GM19099 (cell line): ENCODE results near the gene RPUSD1.

Experiments used
- POLR2A ChIP-seq: IDR thresholded peaks from 3 replicates; pipeline ENCODE4 v1.6.1; 2011; ENCODE audit warnings: low read depth; ENCODE audit not compliant: insufficient read length; ENCODE audit errors: extremely low read depth

Gene RPUSD1

DNA sequence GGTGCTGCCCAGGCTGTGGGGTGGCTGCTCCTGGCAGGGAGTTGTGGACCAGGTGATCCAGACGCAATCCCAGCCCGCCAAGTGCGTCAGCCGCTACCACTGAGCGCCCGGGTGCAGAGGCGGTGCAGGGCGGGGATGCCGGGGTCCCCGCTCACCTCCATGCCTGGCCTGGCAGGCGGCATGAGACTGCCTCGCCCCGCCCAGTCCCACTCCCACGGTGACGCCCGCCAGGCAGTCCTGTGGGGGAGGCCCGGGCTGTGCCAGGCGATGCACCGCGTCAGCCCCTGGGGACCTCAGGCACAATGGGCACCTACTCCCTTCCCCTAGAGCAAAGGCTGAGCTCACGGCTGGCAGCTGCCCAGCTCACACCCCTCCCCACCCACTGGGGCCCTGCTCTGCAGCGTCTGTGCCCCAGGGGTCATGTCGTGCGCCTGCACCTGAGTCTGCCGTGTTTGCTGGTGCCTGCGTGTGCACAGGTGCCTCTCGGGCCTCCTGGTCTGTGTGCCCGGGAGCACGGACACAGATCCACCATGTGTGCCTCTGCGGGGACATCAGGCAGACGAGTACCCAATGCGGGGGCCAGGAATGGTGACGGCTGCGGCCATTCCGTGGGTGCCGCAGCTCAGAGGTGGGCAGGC lies 5.3 kb downstream of the RPUSD1 start:
- no peak for TF ChIP-seq POLR2A

DNA sequence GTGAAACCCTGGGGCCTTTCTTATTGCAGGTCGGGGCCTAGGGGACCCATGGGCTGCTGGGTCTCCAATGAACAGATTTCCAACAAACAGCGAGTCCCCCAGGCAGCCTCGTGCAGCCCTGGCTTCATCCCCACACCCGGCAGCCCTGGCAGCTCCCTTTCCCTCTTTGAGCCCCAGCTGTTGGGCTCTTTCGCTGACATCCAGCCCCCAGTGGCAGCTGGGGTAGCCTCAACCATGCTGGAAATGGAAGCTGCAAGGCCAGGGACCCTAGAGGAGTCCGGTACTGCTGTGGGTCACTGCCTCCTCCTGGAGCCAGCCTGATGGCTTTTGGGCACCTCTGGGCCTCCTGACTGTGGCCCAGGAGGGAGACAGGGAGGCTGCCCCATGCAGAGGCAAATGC lies 5.9 kb downstream of the RPUSD1 start:
- no peak for TF ChIP-seq POLR2A

DNA sequence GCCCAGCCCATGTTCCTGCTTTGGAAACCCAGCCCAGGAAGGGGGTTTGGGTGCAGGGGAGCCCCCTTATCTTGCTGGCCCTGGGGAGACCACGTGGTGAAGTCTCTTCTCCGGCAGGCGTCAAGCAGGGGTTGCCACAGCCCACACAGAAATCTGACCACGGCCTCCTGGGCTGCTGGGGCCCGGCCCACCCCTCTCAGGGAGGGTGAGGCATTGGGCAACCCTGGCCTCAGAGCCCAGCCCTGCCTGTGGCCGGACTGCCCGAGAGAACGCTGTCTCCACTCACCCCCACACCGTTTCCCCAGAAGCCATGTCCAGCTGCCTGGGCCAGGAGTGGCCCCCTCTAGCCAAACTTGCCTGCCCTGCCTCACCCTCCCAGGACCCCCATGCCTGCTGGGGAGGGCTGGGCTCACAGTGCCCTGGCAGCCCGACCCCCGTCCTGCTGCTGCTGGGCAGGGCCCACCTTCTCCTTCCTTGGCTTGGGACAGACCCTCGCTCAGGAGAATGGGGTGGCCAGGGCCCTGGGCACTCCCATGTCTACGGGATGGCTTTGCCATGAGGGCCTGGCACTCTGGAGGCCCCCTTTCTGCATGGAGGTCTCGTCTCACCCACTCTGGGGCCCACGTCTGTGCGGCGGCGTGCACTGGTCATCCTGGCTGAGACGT lies 6.7 kb downstream of the RPUSD1 start:
- TF ChIP-seq POLR2A, result no peak

DNA sequence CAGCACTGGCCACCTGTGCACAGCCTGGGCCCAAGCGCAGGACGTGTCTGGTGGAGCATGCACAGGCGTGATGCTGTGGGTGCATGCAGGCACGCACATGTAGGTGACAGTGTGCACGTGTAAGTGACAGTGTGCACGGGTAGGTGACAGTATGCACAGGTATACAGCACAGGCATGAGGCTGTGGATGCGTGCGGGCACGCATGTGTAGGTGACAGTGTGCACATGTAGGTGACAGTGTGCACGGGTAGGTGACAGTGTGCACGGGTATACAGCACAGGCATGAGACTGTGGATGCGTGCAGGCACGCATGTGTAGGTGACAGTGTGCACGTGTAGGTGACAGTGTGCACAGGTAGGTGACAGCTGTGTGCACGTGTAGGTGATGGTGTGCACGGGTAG lies 7.9 kb downstream of the RPUSD1 start:
- no peak for TF ChIP-seq POLR2A

DNA sequence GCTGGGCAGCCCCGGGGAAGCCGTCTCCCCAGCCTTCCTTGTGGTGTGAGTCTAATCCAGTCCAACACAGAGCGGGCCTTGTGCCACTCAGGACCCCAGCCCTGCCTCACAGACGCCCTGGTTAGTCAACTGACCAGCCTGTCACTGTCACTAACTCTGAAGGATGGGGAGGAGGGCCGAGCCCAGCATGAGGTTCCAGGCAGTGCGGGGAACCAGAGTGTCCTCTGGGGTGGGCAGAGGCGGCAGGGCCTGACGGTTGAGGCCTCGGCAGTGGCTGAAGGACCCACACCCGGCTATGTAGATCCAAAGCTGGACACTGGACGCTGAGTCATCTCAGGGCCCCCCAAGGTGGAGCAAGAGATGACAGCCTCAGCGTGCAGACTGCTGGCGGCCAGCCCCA lies 8.6 kb downstream of the RPUSD1 start:
- no peak for TF ChIP-seq POLR2A

DNA sequence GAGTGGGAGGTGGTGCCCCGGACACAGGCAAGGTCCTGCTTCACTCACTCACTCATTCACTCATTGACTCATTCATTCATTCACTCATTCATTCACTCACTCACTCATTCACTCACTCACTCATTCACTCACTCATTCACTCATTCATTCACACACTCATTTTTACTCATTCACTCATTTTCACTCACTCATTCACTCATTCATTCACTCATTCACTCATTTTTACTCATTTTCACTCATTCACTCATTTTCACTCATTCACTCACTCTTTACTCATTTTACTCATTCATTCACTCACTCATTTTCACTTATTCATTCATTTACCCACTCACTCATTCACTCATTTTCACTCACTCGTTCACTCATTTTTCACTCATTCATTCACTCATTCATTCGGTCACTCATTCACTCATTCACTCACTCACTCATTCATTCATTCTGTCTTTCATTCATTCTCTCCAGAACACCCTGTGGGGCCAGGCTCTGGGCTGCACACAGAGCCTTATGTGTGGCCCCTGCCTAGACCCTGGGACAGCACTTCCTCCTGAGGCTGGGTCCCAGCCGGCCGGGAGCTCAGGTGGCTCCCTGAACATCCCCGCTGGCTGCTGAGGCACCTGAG lies 9.2 kb downstream of the RPUSD1 start:
- no peak for TF ChIP-seq POLR2A

DNA sequence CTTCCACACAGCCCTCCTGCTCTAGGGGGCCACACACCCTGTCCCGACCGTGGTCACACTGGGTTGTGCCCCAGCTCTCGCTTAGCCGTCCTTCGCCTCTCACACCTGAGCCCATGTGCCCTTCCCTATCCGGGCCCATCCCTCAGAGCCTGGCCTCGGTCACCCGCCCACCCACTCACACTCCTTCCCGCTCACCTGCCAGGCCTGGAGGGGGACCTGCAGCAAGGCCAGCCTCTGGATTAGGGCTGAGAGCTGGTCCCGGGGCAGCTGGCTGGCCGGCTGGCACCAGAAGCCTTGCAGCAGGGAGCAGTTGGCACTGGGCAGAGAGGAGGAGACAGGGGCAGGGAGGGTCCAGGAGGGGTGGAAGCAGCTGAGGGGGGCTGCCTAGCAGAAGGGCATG lies 9.7 kb downstream of the RPUSD1 start:
- TF ChIP-seq POLR2A, result no peak

DNA sequence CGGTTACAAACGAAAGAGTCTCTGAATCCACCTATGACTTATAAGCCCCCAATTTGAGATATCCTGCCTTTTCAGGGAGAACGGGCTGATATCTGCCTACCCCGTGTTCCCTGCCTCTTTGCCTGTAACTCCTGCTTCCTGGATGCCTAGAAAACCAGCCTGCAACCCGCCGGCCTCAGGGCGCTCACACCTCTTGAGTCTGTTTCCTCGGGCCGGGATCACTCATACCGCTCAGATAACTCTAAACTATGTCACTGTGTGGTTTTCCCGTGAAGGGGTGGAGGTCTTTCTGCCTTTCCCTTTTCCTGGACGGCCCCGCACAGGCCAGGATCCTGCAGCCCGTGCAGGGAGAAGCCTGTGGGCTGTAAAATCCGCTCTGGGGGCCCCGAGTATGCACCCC lies 10.4 kb downstream of the RPUSD1 start:
- TF ChIP-seq POLR2A, result no peak

DNA sequence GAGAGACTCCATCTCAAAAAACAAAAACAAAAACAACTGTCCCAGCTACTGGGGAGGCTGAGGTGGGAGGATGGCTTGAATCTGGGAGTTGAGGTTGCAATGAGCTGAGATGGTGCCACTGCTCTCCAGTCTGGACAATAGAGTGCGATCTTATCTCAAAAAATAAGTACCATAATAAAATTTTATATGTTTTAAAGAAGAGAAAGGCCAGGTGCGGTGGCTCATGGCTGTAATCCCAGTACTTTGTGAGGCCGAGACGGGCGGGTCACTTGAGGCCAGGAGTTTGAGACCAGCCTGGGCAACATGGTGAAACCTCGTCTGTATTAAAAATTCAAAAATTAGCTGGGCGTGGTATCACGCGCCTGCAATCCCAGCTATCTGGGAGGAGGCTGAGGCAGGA lies 11.4 kb downstream of the RPUSD1 start:
- no peak for TF ChIP-seq POLR2A

DNA sequence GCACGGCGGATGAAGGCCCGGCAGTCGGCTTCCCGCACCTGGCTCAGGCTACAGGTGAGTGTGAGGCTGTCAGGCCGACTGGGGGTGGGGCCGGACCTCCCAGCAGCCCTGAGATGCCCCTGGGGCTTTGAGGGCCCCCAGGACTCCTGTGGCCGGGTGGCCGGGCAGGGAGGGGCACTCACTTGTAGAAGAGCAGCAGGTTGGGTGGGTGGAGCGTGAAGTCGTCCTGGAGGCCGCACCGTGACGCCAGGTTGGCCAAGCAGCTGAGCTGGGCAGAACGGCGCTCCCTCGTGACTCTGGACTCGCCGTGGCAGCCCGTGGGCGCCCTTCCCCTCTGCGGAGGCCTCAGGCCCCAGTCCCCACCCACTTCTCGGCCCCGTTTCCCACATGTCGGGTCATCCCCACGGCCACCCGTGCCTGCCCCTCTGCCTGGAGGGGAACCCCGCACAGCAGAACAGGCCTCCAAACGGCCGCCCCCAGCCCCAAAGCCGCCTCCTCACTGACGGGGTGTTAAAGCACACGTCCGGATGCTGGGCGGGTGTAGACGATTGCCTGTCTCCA lies 12.9 kb downstream of the RPUSD1 start:
- no peak for TF ChIP-seq POLR2A

DNA sequence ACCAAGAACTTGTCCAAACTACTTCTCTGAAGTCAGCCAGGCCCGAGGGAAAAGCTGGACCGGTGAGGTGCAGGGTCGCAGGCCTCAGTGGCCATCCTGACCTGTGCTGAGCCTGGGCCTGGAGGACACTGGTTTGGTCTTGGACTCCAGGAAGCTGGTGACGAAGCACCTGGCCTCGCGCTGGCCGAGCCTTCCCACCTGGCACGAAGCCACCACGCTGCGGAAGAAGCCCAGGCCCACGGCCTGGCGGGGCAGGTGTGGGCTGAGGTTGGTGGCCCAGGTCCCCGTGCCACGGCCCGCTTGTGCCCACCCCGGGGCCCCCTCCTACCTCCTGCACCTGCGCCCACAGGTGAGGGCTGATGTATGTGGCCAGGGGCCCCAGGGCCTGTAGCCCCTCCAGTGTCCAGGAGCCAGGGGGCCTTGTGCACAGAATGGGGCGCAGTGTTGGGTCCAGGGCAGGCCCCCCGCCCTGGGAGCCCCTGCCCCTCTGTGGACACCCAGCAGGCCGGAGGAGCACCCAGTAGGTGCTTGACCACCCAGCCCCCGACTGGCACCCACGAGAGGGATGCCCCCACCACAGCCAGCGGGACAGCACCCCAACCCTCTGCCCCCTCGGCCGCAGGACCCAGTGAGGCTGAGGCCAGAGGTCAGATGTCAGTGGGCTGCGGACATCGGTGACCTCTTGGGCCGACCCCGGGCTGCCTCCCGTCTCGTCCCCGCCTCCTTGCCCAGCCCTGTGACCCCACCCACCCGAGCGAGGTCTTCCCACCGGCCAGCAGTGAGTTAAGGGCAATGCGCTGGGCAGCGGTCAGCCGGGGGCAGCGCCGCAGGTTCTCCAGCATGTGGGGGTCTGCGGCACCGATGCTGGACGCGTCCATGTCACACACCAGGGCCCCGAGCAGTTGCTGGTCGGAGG lies 13.8 kb downstream of the RPUSD1 start:
- TF ChIP-seq POLR2A, result no peak

DNA sequence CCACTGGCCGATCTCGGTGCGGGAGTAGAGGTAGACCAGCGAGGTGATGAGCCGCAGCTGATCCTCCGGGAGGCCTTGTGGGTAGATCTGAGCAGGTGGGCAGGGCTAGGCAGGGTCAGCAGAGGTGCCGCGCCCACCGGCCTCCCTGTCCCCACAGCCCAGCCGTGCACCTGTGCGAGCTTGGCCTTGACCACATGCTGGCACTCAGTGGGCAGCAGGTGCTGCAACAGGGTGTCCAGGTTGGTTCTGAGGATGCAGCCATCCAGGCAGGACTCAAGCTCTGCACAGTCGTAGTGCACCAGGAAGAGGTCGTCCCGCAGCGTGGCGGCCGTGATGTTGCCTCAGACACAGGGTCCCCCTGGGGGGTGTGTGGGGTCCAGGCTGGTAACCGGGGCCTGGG lies 15.2 kb downstream of the RPUSD1 start:
- no peak for TF ChIP-seq POLR2A

DNA sequence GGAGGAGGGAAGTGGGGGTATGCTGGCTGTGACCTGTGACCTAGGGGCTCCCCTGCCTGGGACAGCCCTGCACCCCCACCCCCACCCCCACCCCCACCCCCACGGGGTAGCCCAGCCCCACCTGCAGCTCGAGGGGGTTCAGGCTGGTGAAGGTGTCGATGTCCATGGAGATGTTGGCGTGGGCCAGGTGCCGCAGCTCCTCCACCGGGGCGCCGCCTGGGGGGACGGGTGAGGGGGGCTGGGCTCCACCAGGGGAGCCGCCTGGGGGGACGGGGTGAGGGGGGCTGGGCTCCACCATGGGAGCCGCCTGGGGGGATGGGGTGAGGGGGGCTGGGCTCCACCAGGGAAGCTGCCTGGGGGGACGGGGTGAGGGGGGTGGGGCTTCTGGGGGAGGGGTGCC lies 17.8 kb downstream of the RPUSD1 start:
- no peak for TF ChIP-seq POLR2A

DNA sequence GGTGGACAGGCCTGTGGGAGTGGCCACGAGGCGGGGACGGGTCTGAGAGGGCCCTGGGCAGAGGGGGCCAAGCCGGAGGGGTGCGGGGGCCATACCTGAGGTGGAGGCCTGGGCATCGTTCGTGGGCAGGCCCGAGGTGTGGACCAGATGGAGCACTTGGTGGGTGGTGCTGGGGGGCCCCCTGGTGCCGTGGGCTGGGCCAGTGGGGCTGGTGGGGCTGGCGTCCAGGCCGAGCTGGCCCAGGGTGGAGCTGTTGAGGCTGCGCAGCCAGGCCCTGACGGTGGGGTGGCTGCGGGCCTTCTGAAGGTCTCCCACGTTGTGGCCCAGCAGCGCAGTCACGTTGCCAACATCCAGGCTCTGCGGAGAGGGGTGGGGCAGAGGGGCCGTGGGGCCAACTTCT lies 18.2 kb downstream of the RPUSD1 start:
- TF ChIP-seq POLR2A, result no peak

DNA sequence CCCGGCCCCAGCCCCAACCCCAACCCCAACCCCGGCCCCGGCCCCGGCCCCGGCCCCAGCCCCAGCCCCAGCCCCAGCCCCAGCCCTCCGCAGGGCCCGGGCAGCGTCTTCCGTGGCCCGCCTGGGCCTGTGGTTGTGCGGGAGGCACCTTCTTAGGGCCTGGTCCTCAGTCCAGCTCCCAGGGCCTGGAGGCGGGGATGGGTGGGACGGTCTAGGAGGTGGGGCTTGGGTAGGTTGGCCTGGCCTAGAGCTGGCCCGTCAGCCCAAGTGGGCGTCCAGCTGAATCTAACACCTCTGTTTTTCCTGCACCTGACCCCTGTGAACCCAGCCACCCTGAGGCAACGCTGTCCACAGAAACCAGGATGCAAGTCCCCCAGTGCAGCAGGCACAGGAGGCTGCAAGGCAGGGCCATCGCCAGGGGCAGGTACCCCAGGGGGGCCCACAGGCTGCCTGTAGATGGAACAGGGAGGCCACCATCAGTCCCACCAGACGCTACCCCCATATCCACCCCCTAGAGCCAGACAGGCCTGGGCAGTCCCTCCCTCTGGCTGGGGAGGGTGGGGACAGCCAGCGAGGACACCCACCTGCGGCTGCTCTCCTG lies 18.9 kb downstream of the RPUSD1 start:
- TF ChIP-seq POLR2A, result no peak

DNA sequence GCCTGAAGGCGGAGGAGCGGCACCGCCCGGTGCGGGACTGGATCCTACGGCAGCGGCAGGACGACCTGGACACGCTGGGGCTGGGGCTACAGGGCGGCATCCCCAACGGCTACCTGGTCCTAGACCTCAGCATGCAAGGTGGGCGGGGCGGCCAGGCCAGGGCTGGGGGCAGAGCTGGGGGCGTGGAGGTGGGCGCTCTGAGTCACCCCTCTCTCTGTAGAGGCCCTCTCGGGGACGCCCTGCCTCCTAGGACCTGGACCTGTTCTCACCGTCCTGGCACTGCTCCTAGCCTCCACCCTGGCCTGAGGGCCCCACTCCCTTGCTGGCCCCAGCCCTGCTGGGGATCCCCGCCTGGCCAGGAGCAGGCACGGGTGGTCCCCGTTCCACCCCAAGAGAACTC lies 19.8 kb downstream of the RPUSD1 start:
- no peak for TF ChIP-seq POLR2A
